DOHH2 (cell line): Measurements from ENCODE around the gene TMCC3.

Experiments
- CTCF ChIP-seq: fragments of 200-600 bp; sonication (generic); IDR thresholded peaks from one replicate; pipeline ENCODE4 v1.5.1; 2014; ENCODE audit warnings: antibody characterized with exemption, mild to moderate bottlenecking, low read depth, low read length; ENCODE audit not compliant: poor library complexity, severe bottlenecking
- EZH2phosphoT487 ChIP-seq: fragments of 200-600 bp; sonication (generic); IDR thresholded peaks from 2 replicates; pipeline ENCODE4 v1.6.1; 2017; ENCODE audit warnings: borderline replicate concordance, mild to moderate bottlenecking, antibody characterized with exemption, low read length, moderate library complexity, mixed read lengths

DNA sequence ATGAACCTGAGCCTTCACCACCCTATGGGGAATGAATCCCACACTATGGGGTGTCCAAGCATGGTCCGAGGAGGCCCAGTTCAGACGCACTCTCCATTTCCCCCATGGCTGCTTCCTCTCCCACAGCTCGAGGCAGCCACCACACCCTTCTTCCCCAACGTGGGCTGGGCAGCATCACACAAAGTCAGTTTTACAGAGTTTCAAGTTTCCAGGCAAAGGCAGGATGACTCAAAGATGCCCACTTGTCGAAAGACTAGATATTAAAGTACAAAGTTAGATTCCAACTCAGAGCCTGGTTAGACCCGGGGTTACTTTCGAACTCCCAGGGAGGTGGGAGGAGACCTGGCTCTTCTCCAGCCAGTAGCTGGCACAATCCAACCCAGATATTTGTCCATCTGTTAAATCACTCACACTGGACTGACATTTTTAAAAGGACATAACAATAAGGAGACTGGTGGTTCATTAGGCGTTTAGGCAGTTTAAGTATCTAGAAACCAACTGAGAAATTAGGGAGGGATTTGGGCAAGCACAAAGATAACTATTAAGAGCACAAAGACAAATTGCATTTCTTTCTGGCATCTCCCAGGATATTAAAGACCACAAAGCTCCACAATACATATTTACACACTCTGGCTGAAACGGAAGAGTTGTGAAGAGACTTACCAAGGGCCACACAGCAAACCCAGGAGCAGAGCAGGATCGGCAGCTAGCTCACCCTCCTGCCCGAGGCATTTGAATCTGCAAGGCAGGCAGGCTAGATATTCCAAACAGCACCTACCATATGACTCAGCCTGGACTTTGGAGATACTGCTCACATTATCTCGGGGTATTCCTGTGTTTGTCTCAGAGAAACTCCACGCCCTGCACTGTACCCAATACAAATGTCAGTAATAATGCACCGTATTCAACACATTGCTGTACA lies 34.8 kb downstream of the TMCC3 start:
- TF ChIP-seq CTCF (no peak), EZH2phosphoT487 (no peak)
